OCI-LY1 (cell line): Measurements from ENCODE around the gene VEGFB.

Source experiments
- H2AFZ ChIP-seq: fragments of 200-600 bp; sonication (generic), shearing (Covaris generic); 2 replicates; pipeline ENCODE4 v1.6.0; 2014; ENCODE audit warnings: antibody characterized with exemption, mild to moderate bottlenecking, low read length
- H3F3A ChIP-seq: fragments of 200-600 bp; sonication (generic), shearing (Covaris generic); 2 replicates; pipeline ENCODE4 v1.6.0; 2014; ENCODE audit warnings: mild to moderate bottlenecking, antibody characterized with exemption, low read length, moderate library complexity; ENCODE audit not compliant: insufficient read depth
- H3K27ac ChIP-seq: fragments of 200-600 bp; sonication (generic); 2 replicates; pipeline ENCODE4 v1.5.1; 2014; ENCODE audit warnings: low read length, mixed run types, mild to moderate bottlenecking, low read depth; ENCODE audit not compliant: poor library complexity, severe bottlenecking
- H3K27me3 ChIP-seq: fragments of 200-600 bp; sonication (generic); 2 replicates; pipeline ENCODE4 v1.6.0; 2014; ENCODE audit warnings: antibody characterized with exemption, mild to moderate bottlenecking, low read length, moderate library complexity; ENCODE audit not compliant: insufficient read depth
- H3K36me3 ChIP-seq: fragments of 200-600 bp; sonication (generic); 2 replicates; pipeline ENCODE4 v1.6.1; 2014; ENCODE audit warnings: mild to moderate bottlenecking, antibody characterized with exemption, low read length, moderate library complexity, mixed read lengths; ENCODE audit not compliant: insufficient read depth
- H3K4me1 ChIP-seq: fragments of 200-600 bp; sonication (generic); 2 replicates; pipeline ENCODE4 v1.5.1; 2014; ENCODE audit warnings: mild to moderate bottlenecking, low read length, moderate library complexity; ENCODE audit not compliant: insufficient read depth, severe bottlenecking
- H3K4me2 ChIP-seq: fragments of 200-600 bp; sonication (generic), shearing (Covaris generic); 2 replicates; pipeline ENCODE4 v1.6.1; 2014; ENCODE audit warnings: low read length
- H3K4me3 ChIP-seq: fragments of 200-600 bp; sonication (generic); 2 replicates; pipeline ENCODE4 v1.5.1; 2014; ENCODE audit warnings: low read length, low read depth, mild to moderate bottlenecking, mixed read lengths; ENCODE audit not compliant: poor library complexity, severe bottlenecking
- H3K79me2 ChIP-seq: fragments of 200-600 bp; shearing (Covaris generic); 2 replicates; pipeline ENCODE4 v1.6.1; 2016; ENCODE audit warnings: mixed run types, low read length, mixed read lengths; ENCODE audit not compliant: insufficient read depth
- H3K9ac ChIP-seq: fragments of 200-600 bp; sonication (generic), shearing (Covaris generic); 2 replicates; pipeline ENCODE4 v1.6.1; 2014; ENCODE audit warnings: mild to moderate bottlenecking, low read length, mixed read lengths
- H3K9me2 ChIP-seq: fragments of 200-600 bp; sonication (generic), shearing (Covaris generic); 2 replicates; pipeline ENCODE4 v1.6.1; 2014; ENCODE audit warnings: low read depth, mild to moderate bottlenecking, low read length, mixed read lengths
- H3K9me3 ChIP-seq: fragments of 200-600 bp; shearing (Covaris generic); 2 replicates; pipeline ENCODE4 v1.6.1; 2014; ENCODE audit warnings: low read length, mixed read lengths
- H4K20me1 ChIP-seq: fragments of 200-600 bp; sonication (generic), shearing (Covaris generic); 2 replicates; pipeline ENCODE4 v1.6.0; 2016; ENCODE audit warnings: mild to moderate bottlenecking, low read length; ENCODE audit not compliant: insufficient read depth
- CTCF ChIP-seq: fragments of 200-600 bp; sonication (generic), shearing (Covaris generic); IDR thresholded peaks from 2 replicates; pipeline ENCODE4 v1.5.1; 2017; ENCODE audit warnings: mild to moderate bottlenecking, antibody characterized with exemption, low read length, moderate library complexity, mixed read lengths
- EZH2 ChIP-seq: fragments of 200-600 bp; sonication (generic), shearing (Covaris generic); IDR thresholded peaks from 2 replicates; pipeline ENCODE4 v1.8.0; 2017; ENCODE audit warnings: borderline replicate concordance, mixed run types, mild to moderate bottlenecking, antibody characterized with exemption, low read length, moderate library complexity, mixed read lengths

Gene VEGFB

DNA sequence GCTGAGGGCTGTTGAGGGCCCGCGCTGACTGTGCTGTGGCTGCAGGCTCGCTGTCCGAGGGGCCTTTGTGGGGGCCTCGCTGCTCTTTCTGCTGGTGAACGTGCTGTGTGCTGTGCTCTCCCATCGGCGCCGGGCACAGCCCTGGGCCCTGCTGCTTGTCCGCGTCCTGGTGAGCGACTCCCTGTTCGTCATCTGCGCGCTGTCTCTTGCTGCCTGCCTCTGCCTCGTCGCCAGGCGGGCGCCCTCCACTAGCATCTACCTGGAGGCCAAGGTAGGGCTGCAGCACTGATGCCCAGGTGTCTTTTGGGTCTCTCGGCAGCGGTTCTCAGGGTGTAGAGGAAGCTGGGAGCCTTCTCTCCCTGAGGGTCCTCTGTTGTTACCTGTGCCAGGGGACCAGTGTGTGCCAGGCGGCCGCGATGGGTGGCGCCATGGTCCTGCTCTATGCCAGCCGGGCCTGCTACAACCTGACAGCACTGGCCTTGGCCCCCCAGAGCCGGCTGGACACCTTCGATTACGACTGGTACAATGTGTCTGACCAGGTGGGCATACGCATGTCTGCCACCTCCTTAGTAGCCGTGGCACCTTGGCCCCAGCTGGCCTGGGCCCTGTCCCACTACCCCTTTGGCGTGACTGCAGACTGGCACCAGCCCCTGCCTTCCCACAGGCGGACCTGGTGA, 53.4 kb downstream of the VEGFB start:
- no peak overlapping the region for H3K9ac ChIP-seq
- no peaks in the 10 kb centered on the region for H3K9me2 ChIP-seq
- no peak overlapping the region for H3K4me3 ChIP-seq
- H3K36me3 ChIP-seq, result peaks cover 6% of the 10 kb centered on the region; the same call in 1 of the 2 replicates
- peaks cover 8% of the 10 kb centered on the region; the same call in 1 of the 2 replicates for H3K27me3 ChIP-seq
- H2AFZ ChIP-seq, result no peak overlapping the region
- no peaks in the 10 kb centered on the region for H3F3A ChIP-seq
- TF ChIP-seq EZH2, result no peak
- no peak for TF ChIP-seq CTCF
- H3K4me1 ChIP-seq, result peaks cover 17% of the 10 kb centered on the region
- no peak overlapping the region for H3K27ac ChIP-seq
- no peak overlapping the region for H3K4me2 ChIP-seq
- no peaks in the 10 kb centered on the region for H3K79me2 ChIP-seq
- no peaks in the 10 kb centered on the region for H3K9me3 ChIP-seq
- no peaks in the 10 kb centered on the region for H4K20me1 ChIP-seq

DNA sequence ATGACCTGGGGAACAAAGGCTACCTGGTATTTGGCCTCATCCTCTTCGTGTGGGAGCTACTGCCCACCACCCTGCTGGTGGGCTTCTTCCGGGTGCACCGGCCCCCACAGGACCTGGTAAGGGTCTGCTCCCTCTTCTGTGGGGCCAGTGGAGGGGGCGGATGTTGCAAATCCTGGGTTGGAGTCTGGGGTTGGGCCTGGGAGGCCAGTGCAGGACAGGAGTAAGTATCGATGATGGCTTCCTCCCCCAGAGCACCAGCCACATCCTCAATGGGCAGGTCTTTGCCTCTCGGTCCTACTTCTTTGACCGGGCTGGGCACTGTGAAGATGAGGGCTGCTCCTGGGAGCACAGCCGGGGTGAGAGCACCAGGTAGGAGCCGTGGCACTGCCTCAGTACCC, 54.0 kb downstream of the VEGFB start:
- H3K4me1 ChIP-seq, result peaks cover 16% of the 10 kb centered on the region
- H4K20me1 ChIP-seq, result no peaks in the 10 kb centered on the region
- H3K9me2 ChIP-seq, result no peaks in the 10 kb centered on the region
- peaks cover 8% of the 10 kb centered on the region; the same call in 1 of the 2 replicates for H3K27me3 ChIP-seq
- no peak for TF ChIP-seq EZH2
- TF ChIP-seq CTCF, result no peak
- H3K4me3 ChIP-seq, result no peak overlapping the region
- no peak overlapping the region for H3K9ac ChIP-seq
- no peak overlapping the region for H3K27ac ChIP-seq
- no peaks in the 10 kb centered on the region for H3F3A ChIP-seq
- peaks cover under 1% of the 10 kb centered on the region; the same call in 1 of the 2 replicates for H3K36me3 ChIP-seq
- H2AFZ ChIP-seq, result no peak overlapping the region
- H3K4me2 ChIP-seq, result no peak overlapping the region
- no peaks in the 10 kb centered on the region for H3K9me3 ChIP-seq
- H3K79me2 ChIP-seq, result no peaks in the 10 kb centered on the region
